GM21381 (cell line): ENCODE results near the gene RAPGEF4.
"Not testable (repeated sequence)": the region's sequence is repeated elsewhere in the genome, so short reads cannot be mapped to it uniquely, and the experiment has no call there.

Experiments used
- ATAC-seq: cut with Tn5 transposase; IDR thresholded peaks from one replicate; pipeline ENCODE4 v1.9.1; 2021; ENCODE audit warnings: mild to moderate bottlenecking, moderate library complexity; ENCODE audit not compliant: unreplicated experiment

The RAPGEF4 gene

GRCh38 chr2:172725746-172726145 is 9.9 kb upstream of the RAPGEF4 start:
- no peak for ATAC-seq

GRCh38 chr2:172726172-172726735 is 9.4 kb upstream of the RAPGEF4 start:
- no peak for ATAC-seq

- no peak for ATAC-seq
These were observed 5.2 kb upstream of the RAPGEF4 start for GRCh38 chr2:172730411-172730810.

DNA sequence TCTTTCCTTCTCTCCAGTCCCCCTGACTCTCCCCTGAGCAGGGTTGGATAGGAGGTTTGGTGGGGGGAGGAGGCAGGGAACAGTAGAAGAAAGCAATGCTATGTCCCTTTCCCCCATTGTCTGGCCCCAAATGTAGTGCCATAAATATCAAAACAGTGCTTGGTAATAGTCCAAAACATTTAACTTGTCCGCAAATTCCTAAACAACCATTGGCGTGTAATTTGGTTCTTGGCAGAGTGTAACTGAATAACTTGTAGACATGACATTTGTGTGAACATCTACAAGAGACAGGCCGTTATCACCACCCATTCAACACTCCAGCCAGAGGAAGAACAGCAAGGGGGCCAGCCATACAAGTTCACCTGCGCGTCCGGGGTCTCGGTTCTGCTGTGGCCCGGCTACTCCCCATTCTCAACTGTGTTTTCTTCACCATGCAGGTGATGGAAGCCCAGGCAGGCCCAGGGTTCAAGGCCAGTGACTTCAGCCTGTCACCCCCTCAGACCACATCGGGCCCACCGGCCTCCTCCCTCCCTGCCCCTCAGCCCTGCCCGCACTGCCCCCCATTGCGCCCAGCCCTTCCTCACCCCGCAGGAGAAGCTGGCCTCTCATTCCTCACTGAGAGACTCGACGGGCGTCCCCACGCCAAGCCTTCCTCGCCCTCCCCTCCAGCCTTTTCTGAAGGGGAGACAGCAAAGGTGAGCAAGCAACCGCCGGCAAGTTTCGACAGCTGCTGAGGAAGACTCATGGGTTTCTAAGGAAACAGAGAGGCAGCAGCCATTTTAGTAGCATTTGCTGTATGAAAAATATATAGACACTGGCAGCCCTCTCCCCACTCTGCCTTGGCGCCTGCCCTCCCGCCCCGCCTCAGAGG is 699 bp upstream of the RAPGEF4 start:
- no peak for ATAC-seq

DNA sequence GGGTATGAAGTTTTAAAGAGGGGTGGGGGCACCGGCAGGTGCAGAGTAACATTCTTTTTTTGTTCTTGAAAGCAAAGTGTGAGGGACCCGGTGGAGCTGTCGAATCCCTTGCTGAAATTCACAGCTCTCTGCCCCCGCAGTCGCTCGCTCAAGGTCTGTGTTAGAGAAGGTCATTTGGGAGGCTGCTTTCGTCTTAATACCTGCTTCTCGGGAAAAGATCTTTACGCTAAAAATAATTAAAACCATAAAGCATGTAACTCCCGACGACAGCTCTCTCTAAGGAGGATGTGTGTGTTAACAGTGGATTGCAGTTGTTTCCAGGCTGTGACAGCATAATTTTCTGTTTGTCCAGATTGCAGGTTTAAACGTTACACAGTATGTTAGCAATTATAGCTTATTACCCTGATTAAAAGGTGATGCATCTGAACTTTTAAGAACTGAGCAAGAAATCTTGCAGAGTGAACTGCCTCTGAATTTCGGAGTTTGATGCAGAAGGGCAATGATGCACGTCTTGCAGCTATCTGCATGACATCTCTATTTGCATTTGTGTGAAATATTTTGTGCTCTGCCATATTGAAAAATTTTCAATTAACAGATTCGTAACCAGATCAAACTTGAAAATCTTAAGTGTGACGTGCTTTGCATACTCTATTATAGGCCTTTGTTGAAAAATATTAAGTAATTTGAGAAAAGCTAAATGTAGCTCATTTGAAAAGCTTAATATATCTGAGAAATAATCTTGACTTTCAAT is 954 bp downstream of the RAPGEF4 start:
- no peak for ATAC-seq

DNA sequence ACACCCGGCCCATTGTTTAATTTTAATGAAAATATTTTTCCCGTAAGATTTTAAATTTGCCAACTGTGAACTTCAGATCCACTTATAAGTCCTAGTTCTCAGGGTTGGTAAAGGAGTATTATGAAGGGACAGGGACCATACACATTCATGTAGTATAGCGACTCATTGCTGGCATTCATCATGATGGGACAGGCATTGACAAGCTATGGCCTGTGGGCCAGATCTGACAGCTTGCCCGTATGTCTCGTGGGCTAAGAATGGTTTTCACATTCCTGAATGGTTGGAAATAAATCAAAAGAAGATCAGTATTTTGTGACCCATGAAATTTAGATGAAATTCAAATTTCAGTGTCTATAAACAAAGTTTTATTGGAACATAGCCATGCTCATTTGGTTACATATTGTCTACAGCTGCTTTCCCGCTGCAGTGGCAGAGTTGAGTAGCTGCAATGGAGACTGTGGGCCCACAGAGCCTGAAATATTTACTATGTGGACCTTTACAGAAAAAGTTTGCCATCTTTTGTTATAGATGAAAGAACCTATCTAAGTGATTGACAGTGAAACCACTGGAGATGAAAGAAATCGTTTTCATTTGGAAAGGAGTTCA is 4.1 kb downstream of the RAPGEF4 start:
- no peak for ATAC-seq

DNA sequence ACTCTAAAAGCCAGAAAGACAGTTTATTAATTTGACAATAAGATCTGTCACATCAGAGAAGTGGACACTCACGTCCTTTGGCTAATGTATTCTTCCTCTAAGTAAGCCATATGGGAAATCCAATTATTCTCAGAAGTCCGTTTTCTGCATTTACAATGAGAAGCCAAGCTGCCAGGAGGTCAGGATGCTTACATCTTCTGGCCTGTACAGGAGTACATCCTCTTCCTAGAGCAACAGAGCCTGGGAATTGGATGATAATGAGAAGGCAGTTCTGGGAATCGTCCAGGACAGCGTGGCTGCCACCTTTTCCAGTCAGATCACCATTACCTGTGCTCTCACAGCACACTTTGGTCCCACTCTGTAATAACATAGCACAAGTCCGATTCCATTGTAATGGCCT is 5.2 kb downstream of the RAPGEF4 start:
- ATAC-seq = no peak

GRCh38 chr2:172742931-172743540 is 7.4 kb downstream of the RAPGEF4 start:
- no peak for ATAC-seq

DNA sequence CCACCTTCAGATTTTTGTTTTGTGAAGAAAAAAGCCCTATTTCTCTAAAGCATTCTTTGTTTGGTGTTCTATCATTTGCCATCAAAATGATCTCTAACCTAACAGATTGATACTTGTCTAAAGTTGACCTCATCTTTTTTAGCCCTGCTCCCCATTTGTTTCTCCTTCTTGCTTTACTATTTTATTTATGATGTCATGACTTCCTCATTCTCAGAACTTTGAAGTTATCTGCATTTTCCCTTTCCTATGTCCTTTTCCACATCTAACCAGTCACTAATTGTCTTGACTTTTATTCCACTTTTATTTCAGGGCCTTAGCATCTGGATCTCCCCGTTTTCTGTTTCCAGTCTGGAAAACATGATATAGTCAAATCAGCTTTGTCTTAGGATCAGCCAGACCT is 8.3 kb downstream of the RAPGEF4 start:
- no peak for ATAC-seq

GRCh38 chr2:172745636-172746035 is 10.0 kb downstream of the RAPGEF4 start:
- ATAC-seq = no peak

- ATAC-seq = not testable (repeated sequence)
These were observed 12.9 kb downstream of the RAPGEF4 start for GRCh38 chr2:172748543-172748942.

GRCh38 chr2:172749388-172749787 is 13.7 kb downstream of the RAPGEF4 start:
- no peak for ATAC-seq

DNA sequence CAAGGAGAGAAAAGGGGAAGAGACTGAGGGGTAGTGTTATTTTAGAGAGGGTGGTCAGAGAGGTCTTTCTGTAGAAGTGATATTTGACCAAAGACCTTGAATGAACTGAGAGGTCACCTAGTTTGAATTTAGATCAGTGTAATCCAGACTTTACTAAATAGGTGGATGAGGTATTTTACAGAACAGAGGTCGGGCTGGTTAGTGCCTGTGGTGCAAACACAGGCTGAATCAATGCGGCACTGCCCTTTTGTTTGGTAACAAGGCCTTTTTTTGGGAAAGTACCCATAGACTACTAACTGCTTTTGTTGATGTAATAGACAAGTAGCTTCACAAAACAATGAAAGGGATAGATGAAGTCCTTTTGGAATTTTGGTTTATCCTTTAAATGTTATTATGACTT is 15.9 kb downstream of the RAPGEF4 start:
- ATAC-seq = no peak

DNA sequence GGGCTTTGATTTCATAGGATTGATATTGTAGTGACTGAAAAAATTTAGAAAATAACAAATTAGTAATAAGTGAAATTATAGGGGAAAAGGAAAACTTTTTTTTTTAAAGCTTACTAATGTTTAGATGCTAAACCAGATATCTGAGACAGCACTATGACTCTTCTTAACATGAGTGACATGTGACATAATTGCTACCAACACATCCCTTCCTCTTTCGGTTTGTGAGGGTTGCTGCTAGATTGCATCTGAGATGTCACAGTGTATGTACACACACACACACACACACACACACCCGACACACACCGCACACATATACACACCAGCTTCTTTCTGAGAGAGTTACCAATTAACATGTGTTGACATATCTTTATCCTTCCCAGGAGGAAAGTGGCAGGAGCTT is 18.0 kb downstream of the RAPGEF4 start:
- ATAC-seq = no peak

DNA sequence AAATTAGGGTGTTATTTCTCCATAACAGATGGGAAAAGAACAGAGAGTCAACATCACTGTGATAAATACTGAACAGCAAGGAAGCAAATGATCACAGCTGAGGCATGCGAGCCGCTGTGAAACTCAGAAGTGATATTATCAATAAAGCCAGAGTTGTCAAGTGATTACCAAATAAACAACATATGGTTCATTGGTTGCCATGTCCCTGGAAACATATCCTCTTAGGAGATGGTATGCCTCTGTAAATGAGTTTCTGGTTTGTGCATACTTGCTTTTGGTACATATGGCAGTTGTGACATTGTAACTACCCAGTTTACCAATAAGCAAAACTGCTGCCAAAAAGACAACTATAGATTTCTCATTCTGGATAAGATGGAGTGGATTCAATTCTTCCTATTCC is 23.8 kb downstream of the RAPGEF4 start:
- ATAC-seq = no peak

DNA sequence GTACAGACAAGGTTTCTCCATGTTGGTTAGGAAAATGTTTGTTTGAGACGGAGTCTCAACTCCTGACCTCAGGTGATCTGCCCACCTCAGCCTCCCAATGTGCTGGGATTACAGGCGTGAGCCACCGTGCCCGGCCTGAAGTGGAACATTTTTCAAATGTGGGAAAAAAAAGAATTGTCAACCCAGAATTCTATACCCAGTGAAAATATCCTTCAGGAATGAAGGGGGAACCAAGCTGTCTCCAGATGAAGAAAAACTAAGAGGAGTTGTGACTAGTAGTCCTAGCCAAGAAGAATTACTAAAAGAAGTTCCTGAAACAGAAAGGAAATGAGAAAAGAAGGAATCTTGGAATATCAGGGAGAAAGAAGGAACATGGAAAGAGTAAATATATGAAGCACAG is 25.7 kb downstream of the RAPGEF4 start:
- ATAC-seq = no peak

DNA sequence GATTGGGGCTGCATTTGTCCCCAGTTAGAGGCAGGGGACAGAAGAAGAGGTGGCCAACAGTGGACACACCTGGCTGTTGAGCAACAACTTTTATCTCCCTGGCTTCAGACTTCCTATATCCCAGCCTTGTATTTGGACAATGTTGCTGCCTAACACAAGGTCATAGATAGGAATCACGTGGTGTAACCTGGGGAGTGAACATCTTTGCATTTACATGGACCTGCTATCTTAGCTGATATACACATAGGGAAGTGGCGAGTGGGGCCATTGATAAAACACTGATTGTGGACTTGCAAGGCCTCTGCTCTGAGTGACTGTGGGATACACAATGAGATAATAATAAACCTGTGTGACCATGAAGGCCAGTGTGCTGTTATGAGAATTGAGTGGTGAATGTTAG is 26.9 kb downstream of the RAPGEF4 start:
- no peak for ATAC-seq

GRCh38 chr2:172763079-172763478 is 27.4 kb downstream of the RAPGEF4 start:
- no peak for ATAC-seq

DNA sequence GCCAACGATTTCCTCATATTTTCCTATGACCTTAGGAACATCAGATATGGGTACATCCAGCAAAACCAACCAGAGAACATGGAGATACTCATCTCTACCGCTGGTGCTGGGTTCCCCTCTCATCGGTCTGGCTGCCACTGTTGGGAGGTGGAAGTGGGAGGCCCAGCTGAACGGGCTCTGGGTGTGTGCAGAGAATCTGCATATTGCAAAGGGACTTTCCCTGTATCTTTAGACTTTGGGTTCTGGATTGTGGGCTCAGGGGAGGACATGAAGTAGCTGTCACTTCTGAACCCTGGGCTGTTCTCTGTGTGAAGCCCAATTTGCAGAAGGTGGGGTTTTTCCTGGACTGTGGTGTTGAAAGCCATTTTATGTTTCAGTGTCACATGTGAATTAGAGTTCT is 30.0 kb downstream of the RAPGEF4 start:
- no peak for ATAC-seq

- no peak for ATAC-seq
These were observed 32.8 kb downstream of the RAPGEF4 start for GRCh38 chr2:172768401-172768800.

- ATAC-seq = no peak
These were observed 34.2 kb downstream of the RAPGEF4 start for GRCh38 chr2:172769879-172770278.
